ENCODE measurements around the gene SPNS2.

- TF ChIP-seq EZH2 (IDR thresholded peaks at IDR 0.05) (no peak), POLR2AphosphoS5 (IDR thresholded peaks at IDR 0.05; ENCODE audit: borderline replicate concordance, low read depth, low read length) (no peak)
Measured at GRCh38 chr17:4506175-4506813, 7.6 kb downstream of the SPNS2 start.

All from SK-N-MC (cell line).